GM19023 (cell line): Measurements from ENCODE around the gene POLG.

Source experiments
- ATAC-seq: cut with Tn5 transposase; IDR thresholded peaks from one replicate; pipeline ENCODE4 v1.9.1; 2021; ENCODE audit warnings: mild to moderate bottlenecking, moderate library complexity; ENCODE audit not compliant: unreplicated experiment

POLG gene

DNA sequence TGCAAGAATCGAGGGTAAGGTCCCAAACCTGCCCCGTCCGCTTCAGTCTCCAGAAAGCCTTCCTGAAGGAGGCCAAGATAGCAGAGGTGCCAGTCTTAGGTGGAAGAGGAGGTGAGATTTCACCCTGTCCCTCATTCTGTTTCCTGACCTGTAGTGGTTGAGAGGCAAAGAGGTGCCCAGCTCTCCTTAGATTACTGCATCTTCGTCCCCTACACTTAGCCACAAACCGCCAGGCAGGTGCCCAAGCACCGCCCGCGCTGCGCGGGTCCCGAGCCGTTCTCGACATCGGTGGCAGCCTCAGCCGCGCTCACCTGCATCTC is 23.8 kb upstream of the POLG start:
- peak; percentile 4 for ATAC-seq

DNA sequence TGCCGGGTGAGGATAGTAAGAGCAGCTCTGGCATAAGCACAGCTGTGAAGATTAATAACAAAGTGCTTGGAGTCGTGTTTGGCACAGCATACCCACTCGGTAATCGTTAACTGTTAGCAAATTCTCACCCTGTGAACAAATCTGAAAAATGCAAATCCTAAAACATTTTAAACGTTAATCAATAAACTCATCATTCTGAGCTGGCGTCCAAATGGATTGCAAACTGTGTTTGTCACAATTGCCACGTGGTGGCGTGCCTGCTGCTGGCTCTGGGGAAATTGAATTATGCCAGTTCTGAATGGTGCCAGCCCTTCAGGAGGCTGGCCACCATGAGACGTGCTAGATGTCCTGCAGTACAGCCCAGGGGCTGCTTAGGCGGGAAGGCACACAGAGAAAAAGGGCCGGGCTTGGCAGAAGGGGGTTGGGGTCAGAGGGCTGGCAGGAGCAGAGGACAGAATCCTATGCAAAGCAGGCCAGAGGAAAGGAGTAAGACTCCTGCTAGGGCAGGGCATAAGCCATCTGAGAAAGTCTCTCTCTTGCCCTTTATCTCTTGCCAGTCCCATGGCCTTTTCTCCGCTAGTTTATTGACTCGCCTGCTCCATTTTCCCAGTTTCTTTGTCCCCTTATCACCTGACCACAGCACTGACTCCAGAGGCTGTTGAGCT is 22.1 kb upstream of the POLG start:
- ATAC-seq: no peak

DNA sequence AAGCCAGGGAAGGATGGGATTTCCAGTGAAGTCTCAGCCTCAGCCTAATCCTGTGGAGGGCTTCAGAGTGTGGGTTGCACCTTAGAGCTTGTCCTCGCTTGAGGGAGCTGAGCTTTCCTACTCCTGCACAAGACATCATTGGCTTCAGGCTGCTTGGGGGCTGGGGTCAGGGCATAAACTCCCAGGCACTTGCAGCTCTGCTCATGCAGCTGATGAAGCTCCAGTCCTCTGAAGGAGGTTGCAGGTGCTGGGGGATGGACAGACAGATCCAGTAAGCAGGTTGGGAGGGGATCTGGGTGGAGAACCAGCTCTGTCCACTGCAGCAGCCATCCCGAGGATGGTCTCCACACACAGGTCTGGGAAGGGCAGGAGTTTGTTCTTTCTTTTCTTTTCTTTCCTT is 19.4 kb upstream of the POLG start:
- ATAC-seq: no peak

DNA sequence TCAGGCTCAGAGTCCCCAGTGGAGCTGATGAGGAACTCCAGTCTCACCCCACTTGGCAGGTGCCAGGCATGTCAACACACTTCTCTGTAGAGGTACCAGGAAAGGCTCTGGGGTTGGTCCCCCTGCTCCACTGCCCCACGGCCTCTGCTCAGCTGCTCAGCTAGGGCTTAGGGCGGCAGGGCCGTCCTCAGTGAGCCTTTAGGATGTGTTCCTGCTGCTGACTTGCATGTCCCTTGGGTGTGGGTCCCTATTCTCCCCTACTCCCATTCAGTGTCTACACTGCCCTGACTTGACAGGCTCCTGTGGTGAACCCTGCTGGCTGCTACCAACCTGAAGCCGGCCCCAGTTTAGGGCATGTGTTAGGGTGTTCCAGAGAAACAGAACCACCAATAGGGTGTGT is 17.9 kb upstream of the POLG start:
- no peak for ATAC-seq

DNA sequence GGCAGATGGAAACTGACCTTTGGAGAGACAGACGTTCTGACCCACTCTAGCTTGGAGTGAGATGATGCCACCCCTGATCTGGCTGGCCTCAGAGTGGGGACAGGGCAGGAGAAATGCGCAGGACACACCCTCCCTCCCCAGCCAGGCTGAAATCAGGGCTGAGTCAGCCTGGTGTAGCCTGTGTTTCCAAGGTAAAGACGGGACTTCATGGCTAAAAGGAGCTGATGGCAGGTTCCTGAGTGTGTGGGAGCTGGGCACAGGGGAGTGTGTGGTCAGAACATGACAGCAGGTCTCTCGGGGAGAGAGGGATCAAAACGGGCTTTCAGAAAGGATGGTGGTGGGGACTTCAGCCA is 14.6 kb upstream of the POLG start:
- no peak for ATAC-seq

DNA sequence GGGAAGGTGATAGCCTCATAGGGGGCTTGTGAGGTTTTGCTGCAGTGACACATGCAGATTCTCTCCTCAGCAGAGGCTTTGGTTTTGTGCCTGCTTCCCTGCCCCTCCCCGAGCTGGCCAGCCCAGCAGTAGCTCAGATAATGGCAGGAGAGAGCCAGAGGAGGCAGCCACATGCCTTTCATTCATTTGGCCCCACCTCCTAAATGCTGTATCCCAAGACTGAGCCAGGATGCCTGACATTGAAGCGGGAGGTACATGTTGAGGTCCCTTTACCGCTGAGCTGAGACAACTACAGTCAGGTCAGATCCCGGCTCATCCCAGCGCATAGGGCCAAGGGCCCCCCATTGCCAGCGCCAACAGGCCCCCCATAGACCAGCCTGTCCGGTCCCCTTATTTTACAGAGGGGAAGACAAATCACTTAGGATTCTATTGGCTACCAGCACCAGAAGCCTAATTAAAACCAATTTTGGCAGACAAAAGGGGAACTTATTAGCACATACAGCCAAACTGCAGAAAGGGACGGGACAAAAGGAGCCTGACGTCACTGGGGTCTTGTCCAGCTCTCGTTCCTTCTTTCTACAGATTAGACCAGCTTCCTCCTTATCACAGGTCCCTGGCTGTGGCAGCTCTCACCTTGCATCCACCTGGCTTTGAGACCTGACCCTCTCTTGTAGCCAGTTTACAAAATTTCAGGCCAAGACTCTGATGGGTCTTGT is 12.1 kb upstream of the POLG start:
- ATAC-seq: no peak

DNA sequence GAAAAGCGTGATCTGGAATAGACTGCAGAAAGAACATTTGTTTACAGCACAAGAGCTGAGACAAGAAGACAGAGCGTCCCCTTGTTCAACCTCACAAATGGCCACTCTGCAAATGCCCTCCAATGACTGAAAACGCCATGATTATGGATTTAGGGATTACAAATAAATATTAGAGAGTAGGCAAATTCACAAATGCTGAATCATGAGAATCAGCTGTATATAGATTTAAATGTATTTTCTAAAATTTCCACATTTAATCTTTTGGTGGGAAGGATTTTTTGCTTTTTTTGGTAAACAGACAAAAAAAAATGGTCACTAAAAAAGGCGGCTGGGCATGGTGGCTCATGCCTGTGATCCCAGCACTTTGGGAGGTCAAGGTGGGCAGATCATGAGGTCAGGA is 10.6 kb upstream of the POLG start:
- ATAC-seq: no peak

DNA sequence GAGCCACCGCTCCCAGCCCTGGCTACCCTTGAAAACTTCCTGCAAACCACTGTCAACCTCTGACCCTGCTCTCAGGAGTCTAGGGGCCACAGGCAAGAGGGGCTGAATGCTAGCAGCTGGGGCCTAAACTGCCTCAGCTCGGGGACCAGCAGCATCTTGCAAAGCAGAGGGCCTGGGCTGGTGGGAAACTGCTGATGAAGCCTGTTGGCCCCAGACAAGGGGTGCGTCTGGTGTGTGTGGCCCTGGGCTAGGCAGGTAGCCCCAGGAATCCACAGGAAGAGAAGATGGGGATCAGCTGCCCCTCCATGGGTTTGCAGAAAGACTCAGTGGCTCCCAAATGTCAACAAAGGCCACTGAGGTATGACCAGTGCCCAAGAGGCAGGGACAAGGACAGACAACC is 8.2 kb upstream of the POLG start:
- ATAC-seq: no peak

DNA sequence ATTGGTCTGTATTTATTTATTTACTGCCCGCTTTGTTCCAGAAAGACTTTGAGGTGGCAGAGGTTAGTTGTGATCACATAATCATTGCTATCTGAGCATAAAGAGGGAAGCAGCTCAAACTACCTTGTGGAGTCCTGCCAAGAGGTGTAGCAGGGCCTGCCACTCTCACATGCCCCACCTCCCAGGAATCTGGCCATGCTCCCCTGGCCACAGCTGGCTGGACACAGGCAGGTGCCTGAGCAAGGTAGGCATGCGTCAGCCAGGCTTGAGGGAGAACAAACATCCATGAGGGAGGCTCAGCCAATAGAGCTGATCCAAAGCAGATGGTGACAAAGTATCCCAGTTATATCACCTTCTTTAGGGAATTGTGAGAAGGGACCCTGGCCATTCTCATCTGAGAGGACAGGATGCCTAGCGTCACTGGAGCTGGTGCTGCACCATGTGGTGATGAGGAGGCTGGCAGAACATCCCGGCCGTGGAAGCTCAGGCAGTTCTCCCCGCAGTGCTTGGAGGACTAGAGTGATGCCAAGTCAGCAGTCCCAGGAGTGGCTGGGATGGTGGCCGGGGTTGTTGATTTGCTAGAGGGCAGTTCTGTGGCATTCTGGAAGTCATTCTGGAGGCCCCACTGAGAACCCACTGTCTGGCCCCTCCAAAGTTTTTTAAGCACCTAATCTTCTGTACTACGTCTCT is 6.8 kb upstream of the POLG start:
- no peak for ATAC-seq

DNA sequence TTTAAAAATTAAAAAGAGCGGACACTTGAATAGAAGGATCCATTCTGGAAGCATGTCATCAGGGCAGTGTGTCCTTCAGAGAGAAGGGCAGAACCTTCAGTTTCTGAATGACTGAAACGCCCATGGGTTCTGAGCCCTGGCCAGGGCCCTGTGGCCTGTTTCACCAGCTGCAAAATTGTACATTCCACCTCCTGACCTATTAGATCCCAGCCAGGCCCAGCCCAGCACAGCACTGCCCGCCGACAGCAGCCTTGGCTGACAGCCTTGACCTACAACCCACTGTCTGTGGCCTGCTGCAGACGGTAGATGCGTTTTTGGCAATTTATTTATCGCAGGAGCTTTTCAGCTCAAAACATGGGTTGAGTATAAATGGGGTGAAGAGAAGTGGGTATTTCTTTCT is 5.9 kb upstream of the POLG start:
- no peak for ATAC-seq

DNA sequence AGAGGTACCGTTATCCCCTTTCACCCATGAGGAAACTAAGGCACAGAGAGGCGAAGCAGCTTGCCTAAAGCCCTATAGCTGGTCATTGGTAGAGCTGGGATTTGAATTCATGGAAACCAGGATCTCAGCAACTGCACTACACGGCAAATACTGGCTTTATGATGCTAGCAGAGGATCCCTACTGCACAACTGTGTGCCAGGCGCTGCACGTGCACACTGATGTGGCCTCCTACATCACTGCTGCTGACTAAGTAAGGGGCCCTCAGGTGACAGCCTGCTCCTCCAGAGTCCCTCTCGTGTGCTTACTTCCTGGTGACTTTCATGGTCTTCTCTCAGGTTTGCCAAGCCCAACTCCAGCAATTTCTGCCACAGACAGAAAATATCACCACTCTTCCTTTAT is 3.4 kb upstream of the POLG start:
- no peak for ATAC-seq

DNA sequence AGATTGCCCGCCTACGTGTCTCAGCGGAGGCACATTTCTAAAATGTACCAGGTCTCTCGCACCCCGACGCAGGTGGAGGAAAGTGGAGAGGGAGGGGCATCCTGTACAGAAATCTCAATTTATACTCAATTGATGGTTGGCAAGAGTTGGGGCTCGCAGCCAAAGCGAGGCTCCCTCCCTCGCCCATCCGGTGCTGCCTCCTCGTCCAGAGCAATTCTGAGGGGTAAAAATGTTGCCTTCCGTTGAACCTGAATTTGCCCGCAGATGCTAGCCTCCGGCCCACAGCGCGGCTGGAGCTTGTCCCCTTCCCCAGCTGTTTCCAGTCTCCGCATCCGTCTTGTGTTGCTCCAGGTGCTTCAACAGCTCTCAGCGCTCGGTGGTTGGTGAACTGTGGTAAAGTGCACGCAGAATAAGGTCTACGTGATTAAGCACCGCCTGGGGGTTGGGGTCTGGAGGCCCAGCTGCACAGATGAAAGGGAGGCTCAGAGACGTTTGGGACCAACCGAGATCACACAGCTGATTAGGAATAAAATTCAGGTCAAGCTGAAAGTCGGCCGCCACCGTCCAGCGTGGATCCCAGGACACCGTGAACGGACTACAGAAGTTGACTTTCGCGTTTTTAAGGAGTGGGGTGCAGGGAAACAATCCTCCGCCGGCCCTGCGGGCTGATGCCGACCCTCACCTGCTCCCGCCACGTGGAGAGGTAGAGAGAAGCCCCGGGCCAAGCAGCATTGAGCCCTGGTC is 846 bp upstream of the POLG start:
- ATAC-seq: no peak

DNA sequence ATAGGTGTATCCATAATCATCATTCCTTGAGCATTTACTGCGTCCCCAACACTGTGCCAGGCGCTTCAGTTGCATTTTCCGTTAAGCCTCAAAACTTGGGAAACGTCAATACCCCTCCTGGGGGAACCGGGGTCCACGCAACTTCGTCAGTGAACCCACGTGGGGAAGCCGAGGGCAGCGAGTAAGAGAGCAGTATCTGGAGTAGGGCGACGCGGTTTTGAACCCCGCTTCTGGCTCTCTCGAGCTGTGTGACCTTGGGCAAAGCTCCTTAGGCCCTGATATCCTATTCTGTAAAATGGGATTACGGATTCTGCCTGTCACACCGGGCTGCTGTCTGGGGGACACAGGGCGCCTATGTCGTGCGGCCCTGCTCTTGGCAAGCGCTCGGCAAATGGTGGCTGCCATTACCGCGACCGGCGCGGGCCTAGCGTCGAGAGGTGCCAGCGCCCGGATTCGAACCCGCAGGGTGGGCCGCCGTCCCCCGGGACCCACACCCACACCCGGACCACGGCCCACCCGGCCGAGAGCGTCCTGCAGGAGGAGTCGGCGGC is 590 bp downstream of the POLG start:
- peak; percentile 1 for ATAC-seq

DNA sequence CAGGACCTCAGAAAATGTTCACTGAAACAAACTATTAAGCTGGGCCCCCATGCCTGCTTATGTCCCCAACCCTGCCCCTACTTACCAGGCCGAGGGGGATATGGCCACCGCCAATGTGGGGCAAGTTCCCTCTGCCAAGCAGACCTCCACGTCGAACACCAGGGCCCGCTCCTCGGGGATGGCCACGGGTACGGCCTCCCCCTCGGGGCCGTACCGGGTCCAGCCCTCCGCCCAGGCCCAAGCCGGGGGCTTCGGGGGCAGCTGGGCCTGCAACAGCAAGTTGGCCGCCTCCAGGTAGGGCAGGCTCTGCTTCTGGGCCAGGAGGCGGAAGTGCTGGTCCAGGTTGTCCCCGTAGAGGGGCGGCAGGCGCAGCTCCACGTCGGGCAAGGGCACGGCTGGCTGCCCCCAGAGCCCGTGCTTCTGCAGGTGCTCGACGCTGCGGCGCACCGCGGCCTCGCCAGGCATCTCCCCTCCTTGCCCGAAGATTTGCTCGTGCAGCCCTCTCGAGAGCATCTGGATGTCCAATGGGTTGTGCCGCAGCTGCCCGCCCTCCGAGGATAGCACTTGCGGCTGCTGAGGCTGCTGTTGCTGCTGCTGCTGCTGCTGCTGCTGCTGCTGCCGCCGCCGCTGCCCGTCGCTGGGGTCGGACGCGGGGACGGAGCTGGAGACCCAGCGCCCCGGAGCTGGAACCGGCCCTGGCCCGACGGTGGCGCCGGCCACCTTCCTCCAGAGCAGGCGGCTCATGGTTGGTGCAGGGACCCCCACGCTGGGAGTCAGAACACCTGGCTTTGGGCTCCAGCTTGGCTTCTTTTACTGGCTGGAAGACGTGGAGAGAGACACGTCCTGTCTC is 1.4 kb downstream of the POLG start:
- no peak for ATAC-seq

DNA sequence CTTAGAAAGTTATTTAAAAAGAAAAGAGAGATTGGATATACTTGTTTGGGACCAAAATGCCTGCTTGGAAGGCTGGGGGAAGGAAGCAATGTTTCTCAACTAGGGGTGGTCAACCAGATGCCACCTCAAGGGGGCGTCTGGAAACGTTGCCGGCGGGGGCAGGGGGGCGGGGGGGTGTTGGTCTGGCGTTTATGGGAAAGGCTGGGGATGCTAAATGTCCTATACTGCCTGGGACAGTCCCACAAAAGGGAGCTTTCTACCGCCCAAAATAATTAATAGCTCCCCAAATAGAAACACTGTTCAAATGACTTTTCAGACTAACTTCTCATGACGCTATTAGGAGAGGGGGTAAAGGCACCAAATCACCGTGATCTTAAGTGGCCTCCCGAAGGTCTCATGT is 2.2 kb downstream of the POLG start:
- ATAC-seq: no peak

DNA sequence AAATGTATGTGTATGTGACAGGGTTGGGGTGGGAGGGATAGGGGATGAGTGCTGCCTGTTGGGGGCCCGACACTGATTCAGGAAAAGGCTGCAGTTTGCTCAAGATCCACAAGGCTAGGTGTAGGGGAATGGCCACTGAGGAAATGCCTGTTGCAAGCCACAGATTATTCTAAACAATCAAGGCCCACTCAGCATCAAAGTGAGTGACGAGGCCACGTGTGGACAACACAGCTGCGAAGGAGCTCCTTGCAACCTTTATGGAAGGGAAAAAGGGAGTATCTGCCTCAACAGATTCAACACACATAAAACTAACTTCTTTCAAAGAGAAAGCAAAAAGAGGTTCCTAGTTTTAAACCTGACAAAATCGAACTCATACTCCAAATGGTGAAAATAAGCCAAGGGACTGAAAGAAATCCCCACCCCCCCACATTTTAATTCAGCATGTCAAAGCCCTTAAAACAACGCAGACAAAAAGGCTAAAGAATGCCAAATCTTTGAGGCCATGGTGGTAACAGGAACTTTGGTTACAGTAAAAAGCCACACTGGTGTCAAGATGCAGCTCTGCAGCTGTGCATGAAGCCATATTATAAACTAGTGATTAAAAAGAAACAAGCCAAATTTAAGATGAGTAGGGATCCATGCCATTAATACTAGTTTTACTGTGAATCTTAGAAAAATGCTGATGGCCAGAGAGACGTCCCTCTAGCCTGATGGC is 3.6 kb downstream of the POLG start:
- no peak for ATAC-seq

DNA sequence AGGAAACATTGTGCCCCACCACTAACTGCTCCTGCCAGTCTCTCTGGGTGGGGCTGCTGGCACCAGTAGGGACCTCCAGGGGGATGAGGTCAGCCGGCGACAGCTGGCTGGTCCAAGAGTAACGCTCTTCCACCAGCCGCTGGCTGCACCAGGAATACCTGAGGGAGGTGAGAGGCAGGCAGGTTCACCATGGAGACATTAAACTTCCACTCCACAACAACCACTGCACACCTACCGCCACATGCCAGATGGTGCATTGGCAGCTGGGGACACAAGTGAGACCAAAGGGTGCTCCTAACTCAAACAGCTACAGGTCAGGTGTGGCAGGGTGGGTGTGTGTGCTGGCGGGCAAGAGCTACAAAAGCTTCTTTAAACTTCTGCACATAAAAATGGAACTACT is 4.5 kb downstream of the POLG start:
- ATAC-seq: no peak

DNA sequence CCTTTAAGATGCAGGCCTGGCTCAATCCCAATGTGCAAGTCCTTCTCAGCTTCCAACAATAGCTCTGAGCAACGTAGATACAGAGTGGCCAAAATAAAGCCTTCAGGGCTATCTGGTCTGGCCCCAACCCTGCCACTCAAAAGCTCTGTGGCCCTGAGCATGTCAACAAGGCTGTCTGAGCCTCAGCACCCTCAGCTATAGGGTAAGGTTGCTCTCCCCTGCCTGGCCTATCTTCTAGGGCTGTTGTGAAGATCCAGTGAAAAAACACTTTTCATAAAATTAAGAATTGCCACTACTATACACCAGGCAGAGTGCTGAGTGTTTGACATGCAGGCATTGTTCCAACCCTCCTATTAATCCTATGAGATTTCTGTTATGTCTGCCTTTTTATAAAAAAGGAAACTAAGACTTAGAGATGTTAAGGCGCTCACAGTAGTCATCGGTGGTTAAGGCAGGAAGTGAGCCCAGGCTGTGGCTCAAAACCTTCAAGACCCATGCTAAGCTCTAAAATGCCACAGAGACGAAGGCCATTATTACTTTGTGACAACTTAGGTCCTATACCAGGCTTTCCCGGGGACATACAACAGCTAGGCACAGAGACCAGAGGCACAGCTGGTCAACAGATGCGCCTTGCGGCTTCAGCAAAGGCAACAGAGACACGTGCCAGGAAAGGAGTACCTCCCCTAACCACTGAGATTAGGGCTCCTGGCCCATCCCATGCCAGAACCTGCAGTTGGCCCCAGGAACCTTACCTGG is 5.1 kb downstream of the POLG start:
- ATAC-seq: no peak
